SU-DHL-6 (cell line): ENCODE data around the gene ZC3H12A.

Experiments
- H2AFZ ChIP-seq: fragments of 200-600 bp; sonication (generic); 2 replicates; pipeline ENCODE4 v1.6.1; 2014; ENCODE audit warnings: low read depth, mild to moderate bottlenecking, moderate library complexity, mixed read lengths, antibody characterized with exemption, low read length; ENCODE audit not compliant: severe bottlenecking
- H3F3A ChIP-seq: fragments of 200-600 bp; shearing (Covaris generic); 2 replicates; pipeline ENCODE4 v1.6.0; 2016; ENCODE audit warnings: antibody characterized with exemption, mild to moderate bottlenecking; ENCODE audit not compliant: insufficient read depth
- H3K27ac ChIP-seq: fragments of 200-600 bp; sonication (generic); 2 replicates; pipeline ENCODE4 v1.5.1; 2016; ENCODE audit warnings: low read depth, mild to moderate bottlenecking, low read length, moderate library complexity, mixed read lengths
- H3K27me3 ChIP-seq: fragments of 200-600 bp; sonication (generic), shearing (Covaris generic); 2 replicates; pipeline ENCODE4 v1.6.0; 2014; ENCODE audit warnings: mild to moderate bottlenecking, low read length
- H3K36me3 ChIP-seq: fragments of 200-600 bp; sonication (generic); 2 replicates; pipeline ENCODE4 v1.6.1; 2014; ENCODE audit warnings: mild to moderate bottlenecking, low read length, mixed read lengths
- H3K4me2 ChIP-seq: fragments of 300-600, 200-600 bp; shearing (Covaris generic), sonication (generic); 2 replicates; pipeline ENCODE4 v1.6.0; 2014; ENCODE audit warnings: low read length, low read depth, mild to moderate bottlenecking; ENCODE audit not compliant: poor library complexity, severe bottlenecking
- H3K4me3 ChIP-seq: fragments of 200-600 bp; sonication (generic); 2 replicates; pipeline ENCODE4 v1.5.1; 2014; ENCODE audit warnings: antibody characterized with exemption, low read length, mild to moderate bottlenecking, mixed read lengths; ENCODE audit not compliant: insufficient read depth, poor library complexity, severe bottlenecking
- H3K79me2 ChIP-seq: fragments of 200-600 bp; sonication (generic); 2 replicates; pipeline ENCODE4 v1.6.1; 2014; ENCODE audit warnings: mild to moderate bottlenecking, low read length, moderate library complexity; ENCODE audit not compliant: insufficient read depth
- H3K9ac ChIP-seq: fragments of 200-600 bp; sonication (generic); 2 replicates; pipeline ENCODE4 v1.7.0; 2014; ENCODE audit warnings: mild to moderate bottlenecking, low read length
- H3K9me2 ChIP-seq: fragments of 200-600 bp; sonication (generic); replicated peaks from 2 replicates; pipeline ENCODE4 v1.6.1; 2014; ENCODE audit warnings: low read length; ENCODE audit not compliant: insufficient read depth
- H3K9me3 ChIP-seq: fragments of 200-600 bp; sonication (generic); 2 replicates; pipeline ENCODE4 v1.6.1; 2014; ENCODE audit warnings: low read length, mixed read lengths; ENCODE audit not compliant: insufficient read depth
- H4K20me1 ChIP-seq: fragments of 200-600 bp; sonication (generic); 2 replicates; pipeline ENCODE4 v1.6.1; 2014; ENCODE audit warnings: low read depth, mild to moderate bottlenecking, antibody characterized with exemption, low read length, moderate library complexity, mixed read lengths
- EZH2phosphoT487 ChIP-seq: fragments of 200-600 bp; sonication (generic), shearing (Covaris generic); conservative IDR thresholded peaks from 2 replicates; pipeline ENCODE4 v1.6.1; 2018; ENCODE audit warnings: mild to moderate bottlenecking, antibody characterized with exemption, low read length, moderate library complexity, mixed read lengths
- TF ChIP-seq, protein P1 (sequence below): fragments of 200-600 bp; sonication (generic); IDR thresholded peaks from one replicate; pipeline ENCODE4 v1.5.1; 2017; ENCODE audit warnings: antibody characterized with exemption, mild to moderate bottlenecking, low read length, moderate library complexity; ENCODE audit not compliant: insufficient read depth, poor library complexity, severe bottlenecking

Gene ZC3H12A

DNA sequence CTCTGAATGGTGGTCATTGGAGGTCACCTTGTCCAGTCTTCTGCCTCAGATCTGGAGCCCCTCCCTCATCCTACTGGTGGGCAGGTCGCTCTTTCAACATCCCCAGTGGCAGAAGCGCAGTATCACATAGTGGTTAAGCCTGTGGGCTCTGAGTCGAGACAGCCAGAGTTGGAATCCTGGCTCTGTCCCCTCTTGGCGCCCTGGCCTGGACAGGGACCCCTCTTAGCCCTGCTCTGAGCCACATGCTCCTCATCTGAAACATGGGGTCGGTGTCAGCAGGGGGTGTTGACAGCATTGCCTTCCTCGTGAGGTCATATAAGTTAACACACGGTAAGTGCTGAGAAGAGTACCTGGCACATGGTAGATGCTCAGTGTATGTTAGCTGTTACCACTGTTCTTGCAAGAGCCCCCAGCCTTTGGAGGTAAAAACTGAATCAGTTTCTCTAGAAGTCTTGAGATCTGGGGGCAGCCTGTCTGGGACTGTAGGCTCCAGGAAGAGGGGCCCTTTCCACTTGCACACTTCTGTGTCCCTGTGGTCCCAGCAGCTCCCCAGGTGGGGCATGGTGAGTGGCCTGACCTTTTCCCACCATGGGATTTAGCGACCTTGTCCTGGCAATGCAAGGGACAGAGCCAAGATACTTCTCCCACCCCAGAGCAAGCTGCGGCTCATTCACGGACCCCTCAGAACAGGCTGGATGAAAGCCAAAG, 6.4 kb downstream of the ZC3H12A start:
- Histone ChIP-seq H3K9ac (no peak overlapping the region), H3K36me3 (no peaks in the 10 kb centered on the region; the same call in 1 of the 2 replicates), H2AFZ (no peak overlapping the region), H3K79me2 (peaks cover 33% of the 10 kb centered on the region), H3K9me2 (no peaks in the 10 kb centered on the region), H3K9me3 (no peaks in the 10 kb centered on the region), H3K27ac (no peak overlapping the region), H3K27me3 (no peaks in the 10 kb centered on the region), H3K4me2 (no peak overlapping the region), H4K20me1 (no peaks in the 10 kb centered on the region), H3F3A (peaks cover 23% of the 10 kb centered on the region), H3K4me3 (no peak overlapping the region)
- TF ChIP-seq, protein P1, sequence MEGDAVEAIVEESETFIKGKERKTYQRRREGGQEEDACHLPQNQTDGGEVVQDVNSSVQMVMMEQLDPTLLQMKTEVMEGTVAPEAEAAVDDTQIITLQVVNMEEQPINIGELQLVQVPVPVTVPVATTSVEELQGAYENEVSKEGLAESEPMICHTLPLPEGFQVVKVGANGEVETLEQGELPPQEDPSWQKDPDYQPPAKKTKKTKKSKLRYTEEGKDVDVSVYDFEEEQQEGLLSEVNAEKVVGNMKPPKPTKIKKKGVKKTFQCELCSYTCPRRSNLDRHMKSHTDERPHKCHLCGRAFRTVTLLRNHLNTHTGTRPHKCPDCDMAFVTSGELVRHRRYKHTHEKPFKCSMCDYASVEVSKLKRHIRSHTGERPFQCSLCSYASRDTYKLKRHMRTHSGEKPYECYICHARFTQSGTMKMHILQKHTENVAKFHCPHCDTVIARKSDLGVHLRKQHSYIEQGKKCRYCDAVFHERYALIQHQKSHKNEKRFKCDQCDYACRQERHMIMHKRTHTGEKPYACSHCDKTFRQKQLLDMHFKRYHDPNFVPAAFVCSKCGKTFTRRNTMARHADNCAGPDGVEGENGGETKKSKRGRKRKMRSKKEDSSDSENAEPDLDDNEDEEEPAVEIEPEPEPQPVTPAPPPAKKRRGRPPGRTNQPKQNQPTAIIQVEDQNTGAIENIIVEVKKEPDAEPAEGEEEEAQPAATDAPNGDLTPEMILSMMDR = no peak
- TF ChIP-seq EZH2phosphoT487 = no peak

GRCh38 chr1:37481289-37482003, 7.1 kb downstream of the ZC3H12A start:
- no peak overlapping the region for H3K4me2 ChIP-seq
- no peak overlapping the region for H3K4me3 ChIP-seq
- no peaks in the 10 kb centered on the region for H3K9me2 ChIP-seq
- no peak overlapping the region for H3K27ac ChIP-seq
- H2AFZ ChIP-seq = no peak overlapping the region
- H3K79me2 ChIP-seq = peaks cover 26% of the 10 kb centered on the region
- TF ChIP-seq EZH2phosphoT487 = no peak
- no peaks in the 10 kb centered on the region for H3K9me3 ChIP-seq
- H3K36me3 ChIP-seq = no peaks in the 10 kb centered on the region
- H3K27me3 ChIP-seq = no peaks in the 10 kb centered on the region
- H3K9ac ChIP-seq = no peak overlapping the region
- H3F3A ChIP-seq = peaks cover 23% of the 10 kb centered on the region
- H4K20me1 ChIP-seq = no peaks in the 10 kb centered on the region

DNA sequence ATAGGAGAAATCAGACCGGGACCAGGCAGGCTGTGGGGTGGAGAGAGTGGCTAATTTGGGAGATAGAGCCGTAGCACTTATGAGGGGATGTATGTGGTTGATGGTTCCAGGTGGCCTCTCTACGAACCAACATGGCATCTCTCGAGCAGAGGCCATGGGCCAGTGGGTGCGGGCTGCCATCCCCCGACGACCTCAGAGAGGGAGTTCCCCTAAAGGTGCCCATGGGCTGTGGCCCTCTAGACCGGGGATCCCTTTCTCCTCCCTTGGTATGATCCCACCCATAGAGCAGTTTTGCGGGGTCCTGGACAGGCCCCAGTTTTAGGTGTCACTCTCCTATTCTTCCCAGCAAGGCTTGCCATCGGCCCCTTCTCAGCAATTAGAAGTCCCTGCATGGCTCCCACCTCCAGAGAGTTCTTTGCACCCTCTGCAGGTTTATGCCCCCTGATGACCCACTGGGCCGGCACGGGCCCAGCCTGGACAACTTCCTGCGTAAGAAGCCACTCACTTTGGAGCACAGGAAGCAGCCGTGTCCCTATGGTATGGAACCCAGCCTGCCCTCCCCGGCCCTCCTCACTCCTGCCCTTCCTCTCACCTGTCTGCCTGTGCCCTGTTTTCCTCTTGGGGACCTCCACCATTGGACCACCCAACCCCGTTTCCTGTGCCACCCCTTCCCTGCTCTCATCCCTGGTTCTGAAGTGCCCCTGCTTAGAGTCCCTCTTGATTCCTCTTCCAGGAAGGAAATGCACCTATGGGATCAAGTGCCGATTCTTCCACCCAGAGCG, 7.8 kb downstream of the ZC3H12A start:
- no peaks in the 10 kb centered on the region for H3K9me3 ChIP-seq
- no peak for TF ChIP-seq EZH2phosphoT487
- TF ChIP-seq, protein P1 = no peak
- H3K4me2 ChIP-seq = no peak overlapping the region
- no peaks in the 10 kb centered on the region for H4K20me1 ChIP-seq
- no peak overlapping the region for H2AFZ ChIP-seq
- no peak overlapping the region for H3K4me3 ChIP-seq
- peaks cover 19% of the 10 kb centered on the region for H3K79me2 ChIP-seq
- H3K36me3 ChIP-seq = no peaks in the 10 kb centered on the region
- no peaks in the 10 kb centered on the region for H3K9me2 ChIP-seq
- H3K9ac ChIP-seq = no peak overlapping the region
- H3K27me3 ChIP-seq = no peaks in the 10 kb centered on the region
- H3F3A ChIP-seq = peaks cover 23% of the 10 kb centered on the region
- no peak overlapping the region for H3K27ac ChIP-seq
